ENCODE results near the gene ZG16B. TPM values are rescaled to one million over a fixed set of nuclear protein-coding genes. Genes with fewer than 3 reads are reported as not detected.
A peak's percentile ranks its signal among the peaks of the same experiment; 100 is the strongest.

ZG16B gene
- polyA plus RNA-seq, 3 donors, result 0.21 to 0.84 (median 0.43) TPM

GRCh38 chr16:2865651-2866050 lies 35.5 kb downstream of the ZG16B start:
- no peak for DNase-seq

GRCh38 chr16:2866431-2866830 lies 36.3 kb downstream of the ZG16B start:
- no peak for DNase-seq

- no peak for DNase-seq
Observed at GRCh38 chr16:2867661-2867986, 37.5 kb downstream of the ZG16B start.

DNA sequence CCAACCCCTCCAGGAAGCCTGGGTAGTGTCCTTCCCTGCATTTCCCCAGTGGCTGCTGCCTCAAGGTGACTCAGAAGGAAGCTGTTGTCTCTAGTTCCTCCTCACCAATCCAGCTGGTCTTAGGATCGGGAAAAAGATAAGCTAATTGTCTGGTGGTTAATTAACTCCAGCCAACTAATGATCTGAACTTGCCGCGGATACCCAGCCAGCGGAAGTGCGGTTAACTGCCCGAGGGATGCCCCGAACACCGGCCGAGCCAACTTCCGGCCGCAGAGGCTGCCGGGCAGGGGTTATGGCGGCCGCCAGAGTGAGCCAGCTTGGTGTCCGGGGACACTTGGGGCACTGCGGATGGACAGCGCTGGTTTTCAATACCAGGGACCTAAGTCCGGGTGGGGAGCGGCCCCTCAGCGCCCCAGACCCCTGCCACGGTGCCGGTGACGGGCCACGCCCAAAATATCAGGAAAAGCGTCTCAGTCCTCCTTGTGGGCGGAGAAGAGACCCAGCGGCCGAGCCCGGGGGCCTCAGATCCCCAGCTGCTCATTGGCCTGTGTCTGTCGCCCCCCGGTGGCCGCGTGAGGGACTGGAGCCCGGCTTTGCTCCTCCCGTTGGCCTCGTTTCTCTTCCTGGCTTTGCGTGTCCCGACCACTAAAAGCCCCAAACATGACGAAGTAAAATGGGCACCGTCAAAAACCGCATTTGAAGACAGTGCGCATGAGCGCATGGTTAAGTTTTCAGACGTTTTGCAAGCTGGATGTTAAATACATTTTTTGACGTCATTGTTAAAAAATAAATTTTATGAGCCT lies 38.1 kb downstream of the ZG16B start:
- peak; percentile 91 for DNase-seq

DNA sequence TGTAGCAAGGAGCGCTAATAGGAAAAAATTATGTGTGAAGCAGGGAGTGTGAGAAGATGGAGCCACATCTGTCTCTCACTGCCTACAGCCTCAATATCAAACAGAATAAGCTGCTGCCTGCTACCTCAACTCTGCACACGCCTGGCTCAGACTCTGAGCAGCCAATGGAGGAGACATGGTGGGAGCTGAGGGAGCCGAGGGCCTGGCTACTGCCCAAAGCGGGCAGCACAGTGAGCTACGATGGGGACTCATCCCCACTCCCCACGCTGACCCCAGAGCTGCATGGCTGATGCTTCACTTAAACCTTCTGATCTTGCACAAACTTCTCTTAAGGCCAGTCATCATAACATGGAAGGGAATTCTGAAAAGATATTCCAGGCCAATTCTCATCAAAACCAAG lies 41.8 kb downstream of the ZG16B start:
- no peak for DNase-seq

DNA sequence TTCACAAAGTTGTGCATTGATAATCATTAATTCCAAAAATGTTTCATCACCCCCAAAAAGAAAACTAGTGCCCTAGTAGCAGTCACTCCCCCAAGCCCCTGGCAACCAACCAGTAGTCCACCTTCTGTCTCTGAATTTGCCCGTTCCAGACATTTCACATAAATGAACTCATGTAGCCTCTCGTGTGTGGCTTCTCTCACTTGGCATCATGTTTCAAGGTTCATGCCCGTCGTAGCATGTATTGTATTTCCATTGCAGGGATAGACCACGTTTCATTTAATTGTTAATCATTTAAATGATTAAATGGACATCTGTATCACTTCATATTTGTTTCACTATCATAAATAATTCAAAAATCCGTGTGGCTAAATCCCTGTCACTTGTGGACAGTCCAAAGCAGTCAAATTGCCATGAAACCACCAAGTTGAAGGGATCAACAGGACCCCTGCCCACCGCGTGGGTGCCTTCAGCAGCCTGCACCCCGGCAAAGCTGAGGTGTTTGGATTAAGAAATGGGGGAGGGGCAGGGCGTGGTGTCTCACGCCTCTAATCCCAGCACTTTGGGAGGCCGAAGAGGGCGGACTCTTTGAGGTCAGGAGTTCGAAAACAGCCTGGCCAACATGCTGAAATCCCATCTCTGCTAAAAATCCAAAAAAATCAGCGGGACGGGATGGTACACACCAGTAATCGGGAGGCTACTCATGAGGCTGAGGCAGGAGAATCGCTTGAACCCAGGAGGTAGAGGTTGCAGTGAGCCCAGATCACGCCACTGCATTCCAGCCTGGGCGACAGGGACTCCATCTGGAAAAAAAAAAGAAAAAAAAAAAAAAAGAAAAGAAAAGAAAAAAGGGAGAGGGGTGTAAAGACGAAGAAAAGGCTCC lies 44.2 kb downstream of the ZG16B start:
- no peak for DNase-seq

DNA sequence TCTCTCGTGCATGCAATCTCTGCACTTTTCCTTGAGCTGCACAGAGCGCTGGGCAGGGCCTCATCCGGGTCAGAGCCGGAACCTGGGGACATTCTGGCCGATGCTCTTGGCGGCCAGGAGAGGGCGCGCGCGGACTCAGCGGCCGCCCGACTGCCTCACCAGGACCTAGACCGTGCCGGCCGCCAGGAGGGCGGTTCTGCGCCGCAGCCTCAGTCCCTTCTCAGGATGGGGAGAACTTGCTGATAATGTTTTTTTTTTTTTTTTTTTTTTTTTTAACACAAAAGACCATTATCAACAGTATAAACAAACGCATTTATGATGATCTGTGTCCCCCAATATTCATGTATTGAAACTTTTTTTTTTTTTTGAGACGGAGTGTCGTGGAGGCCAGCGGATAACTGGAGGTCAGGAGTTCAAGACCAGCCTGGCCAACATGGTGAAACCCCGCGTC lies 44.8 kb downstream of the ZG16B start:
- DNase-seq, result peak; percentile 64

DNA sequence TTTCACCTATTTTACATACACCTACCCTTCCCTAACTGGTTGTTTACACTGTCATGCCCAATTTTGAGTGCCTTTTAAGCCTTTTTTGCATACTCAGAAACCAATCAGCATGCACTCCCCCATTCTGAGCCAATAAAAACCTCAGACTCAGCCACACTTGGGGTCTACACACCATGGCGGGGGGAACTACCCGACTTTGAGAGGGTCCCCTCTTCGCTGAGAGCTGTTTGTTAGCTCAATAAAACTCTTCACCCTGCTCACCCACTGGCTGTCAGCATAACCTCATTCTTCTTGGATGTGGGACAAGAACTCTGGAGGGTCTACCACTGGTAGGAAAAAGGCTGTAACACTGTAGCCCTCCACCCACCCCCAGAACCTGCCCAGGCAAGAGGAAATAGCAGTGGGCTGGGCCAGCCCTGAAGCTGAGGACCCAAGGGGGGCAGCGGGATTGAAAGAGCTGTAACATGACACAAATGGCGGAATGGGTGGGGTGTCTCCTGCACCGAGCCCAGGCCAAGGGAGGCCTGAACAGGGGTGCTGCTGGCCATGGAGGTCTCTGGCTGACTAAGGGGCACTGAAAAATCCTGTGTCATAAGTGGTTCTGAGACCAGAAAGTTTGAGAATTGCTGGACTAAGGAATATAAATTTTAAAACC lies 49.9 kb downstream of the ZG16B start:
- no peak for DNase-seq

Other genes starting within 250 kb of the ZG16B start
- gene KCTD5, start 147.8 kb upstream of the ZG16B start, polyA plus RNA-seq (ENCODE audit: insufficient read length in 3 of 3), result 10 to 100 TPM; 19.7 to 25.3 (median 23.4) TPM
- 1 to 10 TPM; 1.5 to 2.8 (median 2.0) TPM for gene PRSS27, start 110.1 kb upstream of the ZG16B start, polyA plus RNA-seq (ENCODE audit: insufficient read length in 3 of 3)
- 100 to 1,000 TPM; 642 to 846 (median 787) TPM for gene SRRM2, start 77.7 kb upstream of the ZG16B start, polyA plus RNA-seq (ENCODE audit: insufficient read length in 3 of 3)
- gene ELOB, start 53.0 kb upstream of the ZG16B start, polyA plus RNA-seq (ENCODE audit: insufficient read length in 3 of 3), result 100 to 1,000 TPM; 203 to 310 (median 281) TPM
- gene PRSS33, start 42.7 kb upstream of the ZG16B start, polyA plus RNA-seq (ENCODE audit: insufficient read length in 3 of 3), result under 1 TPM in 1 of 3 donors, not detected in 2; 0.26 TPM
- gene PRSS41, start 31.8 kb upstream of the ZG16B start, polyA plus RNA-seq (ENCODE audit: insufficient read length in 3 of 3), result not detected
- under 1 TPM in 1 of 3 donors, not detected in 2; 0.38 TPM for gene PRSS21, start 13.1 kb upstream of the ZG16B start, polyA plus RNA-seq (ENCODE audit: insufficient read length in 3 of 3)
- gene PRSS22, start 27.9 kb downstream of the ZG16B start, polyA plus RNA-seq (ENCODE audit: insufficient read length in 3 of 3), result 10 to 100 TPM in 1 of 3 donors, 1 to 10 TPM in 2; 8.8 to 13.1 (median 9.2) TPM
- gene FLYWCH2, start 52.9 kb downstream of the ZG16B start, polyA plus RNA-seq (ENCODE audit: insufficient read length in 3 of 3), result 10 to 100 TPM; 26.6 to 33.2 (median 29.5) TPM
- gene FLYWCH1, start 81.6 kb downstream of the ZG16B start, polyA plus RNA-seq (ENCODE audit: insufficient read length in 3 of 3), result 10 to 100 TPM; 27.8 to 38.9 (median 32.4) TPM
- 1 to 10 TPM; 2.5 to 3.6 (median 3.5) TPM for gene KREMEN2, start 134.0 kb downstream of the ZG16B start, polyA plus RNA-seq (ENCODE audit: insufficient read length in 3 of 3)
- 10 to 100 TPM in 2 of 3 donors, 1 to 10 TPM in 1; 9.9 to 12.5 (median 12.4) TPM for gene PAQR4, start 139.0 kb downstream of the ZG16B start, polyA plus RNA-seq (ENCODE audit: insufficient read length in 3 of 3)
- gene PKMYT1, start 150.1 kb downstream of the ZG16B start, polyA plus RNA-seq (ENCODE audit: insufficient read length in 3 of 3), result 10 to 100 TPM; 15.0 to 23.1 (median 22.8) TPM
- gene CLDN9, start 182.6 kb downstream of the ZG16B start, polyA plus RNA-seq (ENCODE audit: insufficient read length in 3 of 3), result 1 to 10 TPM; 2.8 to 3.4 (median 3.1) TPM
- 10 to 100 TPM; 36.5 to 44.7 (median 38.9) TPM for gene CLDN6, start 187.9 kb downstream of the ZG16B start, polyA plus RNA-seq (ENCODE audit: insufficient read length in 3 of 3)
- 10 to 100 TPM; 12.7 to 15.3 (median 14.2) TPM for gene TNFRSF12A, start 190.1 kb downstream of the ZG16B start, polyA plus RNA-seq (ENCODE audit: insufficient read length in 3 of 3)
- 10 to 100 TPM; 69.1 to 76.5 (median 71.3) TPM for gene HCFC1R1, start 193.6 kb downstream of the ZG16B start, polyA plus RNA-seq (ENCODE audit: insufficient read length in 3 of 3)
- gene THOC6, start 193.7 kb downstream of the ZG16B start, polyA plus RNA-seq (ENCODE audit: insufficient read length in 3 of 3), result 10 to 100 TPM; 31.8 to 36.4 (median 35.8) TPM
- gene BICDL2, start 206.6 kb downstream of the ZG16B start, polyA plus RNA-seq (ENCODE audit: insufficient read length in 3 of 3), result 1 to 10 TPM; 2.5 to 3.9 (median 3.6) TPM
- gene MMP25, start 216.3 kb downstream of the ZG16B start, polyA plus RNA-seq (ENCODE audit: insufficient read length in 3 of 3), result 1 to 10 TPM; 1.4 to 1.6 (median 1.5) TPM
- 10 to 100 TPM; 30.4 to 39.9 (median 34.9) TPM for gene IL32, start 235.3 kb downstream of the ZG16B start, polyA plus RNA-seq (ENCODE audit: insufficient read length in 3 of 3)

Measured in renal pelvis (tissue), 4 donors.